B cell (primary cell): ENCODE data around the gene CCNT2. TPM values are rescaled to one million over a fixed set of nuclear protein-coding genes. Genes with fewer than 3 reads are reported as not detected.

Experiments used
- ATAC-seq: fragments of 200-7000 bp; cut with Tn5 transposase; one replicate; pipeline ENCODE4 v1.10.0; 2021; ENCODE audit warnings: low read depth, mild to moderate bottlenecking, moderate number of reproducible peaks, moderate library complexity
- CTCF ChIA-PET: fragments of 350-600 bp; sonication (Branson Sonifier 250); formaldehyde crosslinking; loops from one replicate; lab custom pipeline; 2021; ENCODE audit warnings: antibody characterized with exemption, inconsistent platforms; lab: Charles Lee
- POLR2A ChIA-PET: fragments of 350-600 bp; sonication (Branson Sonifier 250); formaldehyde crosslinking; loops from one replicate; lab custom pipeline; 2021; ENCODE audit warnings: antibody characterized with exemption; lab: Charles Lee
- DNase-seq: peaks from one replicate; pipeline ENCODE4 v3.0.0; 2013
- H2AFZ ChIP-seq: 2 replicates; pipeline ENCODE4 v1.6.1; 2012; ENCODE audit warnings: mild to moderate bottlenecking, low read depth, low read length; ENCODE audit not compliant: insufficient read depth, poor library complexity, severe bottlenecking
- H3K27ac ChIP-seq, 2 donors: 1 replicate in 1 of 2; 2 replicates in 1 of 2; pipeline ENCODE4 v1.5.1; 2012 to 2013; ENCODE audit warnings: low read length in 2 of 2, mild to moderate bottlenecking in 2 of 2, moderate library complexity in 1 of 2
- H3K27me3 ChIP-seq, 4 experiments: fragments of 200-600 bp in 1 of 4; sonication (generic) in 1 of 4; replicated peaks in 1 of 4; 1 replicate in 2 of 4; 2 replicates in 2 of 4; pipeline versions ENCODE4 v1.6.1 to v1.7.0; 2013 to 2016; ENCODE audit warnings: low read length in 3 of 4, mild to moderate bottlenecking in 2 of 4, mixed read lengths in 1 of 4, moderate library complexity in 1 of 4; ENCODE audit not compliant: insufficient read depth in 4 of 4, control insufficient read depth in 3 of 4; ENCODE audit errors: control extremely low read depth in 1 of 4
- H3K36me3 ChIP-seq, 2 experiments: replicated peaks in 1 of 2; 1 replicate in 1 of 2; 2 replicates in 1 of 2; pipeline versions ENCODE4 v1.6.1 to v1.7.1; 2013; ENCODE audit warnings: low read length in 1 of 2; ENCODE audit not compliant: insufficient read depth in 2 of 2, control insufficient read depth in 1 of 2; ENCODE audit errors: control extremely low read depth in 1 of 2, extremely low read depth in 1 of 2
- H3K4me1 ChIP-seq, 2 donors: fragments of 200-600 bp in 1 of 2; sonication (generic) in 1 of 2; 1 replicate in 1 of 2; 2 replicates in 1 of 2; pipeline versions ENCODE4 v1.5.1 to v1.6.1; 2013 to 2017; ENCODE audit warnings: low read length in 2 of 2; ENCODE audit not compliant: control insufficient read depth in 2 of 2, insufficient read depth in 2 of 2
- H3K4me2 ChIP-seq: replicated peaks from 2 replicates; pipeline ENCODE3; 2012; ENCODE audit warnings: mild to moderate bottlenecking, low read depth, low read length; ENCODE audit not compliant: poor library complexity, severe bottlenecking
- H3K4me3 ChIP-seq, 5 experiments: fragments of 200-600 bp in 1 of 5; sonication (generic) in 1 of 5; 1 replicate in 3 of 5; 2 replicates in 2 of 5; pipeline versions ENCODE4 v1.5.1 to v1.7.0; 2011 to 2016; ENCODE audit warnings: low read length in 4 of 5, mild to moderate bottlenecking in 4 of 5, low read depth in 2 of 5, control low read depth in 1 of 5, moderate library complexity in 1 of 5; ENCODE audit not compliant: insufficient read depth in 1 of 5; ENCODE audit errors: control extremely low read depth in 1 of 5, extremely low read depth in 1 of 5
- H3K79me2 ChIP-seq: fragments of 200-600 bp; sonication (generic); one replicate; pipeline ENCODE4 v1.6.0; 2016; ENCODE audit warnings: low read length; ENCODE audit not compliant: control insufficient read depth, insufficient read depth
- H3K9ac ChIP-seq: fragments of 200-600 bp; sonication (generic); 2 replicates; pipeline ENCODE4 v1.6.1; 2017; ENCODE audit warnings: mild to moderate bottlenecking, low read length, moderate library complexity
- H3K9me3 ChIP-seq, 3 donors: one replicate each; pipeline versions ENCODE4 v1.6.1 to v1.7.1; 2013; ENCODE audit warnings: low read length in 2 of 3; ENCODE audit not compliant: control insufficient read depth in 2 of 3, insufficient read depth in 1 of 3; ENCODE audit errors: control extremely low read depth in 1 of 3
- H4K20me1 ChIP-seq: 2 replicates; pipeline ENCODE4 v1.6.0; 2012; ENCODE audit warnings: mild to moderate bottlenecking, low read length; ENCODE audit not compliant: insufficient read depth, control insufficient read depth, poor library complexity, severe bottlenecking
- H3K27ac Mint-ChIP-seq: one replicate; pipeline ENCODE4 v1.8.0; 2021; ENCODE audit warnings: mixed read lengths
- H3K27me3 Mint-ChIP-seq: one replicate; pipeline ENCODE4 v1.8.0; 2021; ENCODE audit warnings: mixed read lengths
- H3K4me1 Mint-ChIP-seq: one replicate; pipeline ENCODE4 v1.8.0; 2021; ENCODE audit warnings: mixed read lengths
- H3K4me3 Mint-ChIP-seq: one replicate; pipeline ENCODE4 v1.8.0; 2021; ENCODE audit warnings: mixed read lengths
- H3K9me3 Mint-ChIP-seq: one replicate; pipeline ENCODE4 v1.8.0; 2022; ENCODE audit warnings: mixed read lengths; ENCODE audit not compliant: insufficient read depth
- CTCF ChIP-seq: fragments of 200-600 bp; IDR thresholded peaks from one replicate; pipeline ENCODE4 v1.8.0; 2022; ENCODE audit warnings: antibody characterized with exemption, mild to moderate bottlenecking
- EZH2 ChIP-seq: IDR thresholded peaks from 2 replicates; pipeline ENCODE4 v1.6.1; 2012; ENCODE audit warnings: borderline replicate concordance, low read depth, mild to moderate bottlenecking, moderate library complexity, low read length; ENCODE audit not compliant: insufficient read depth, poor library complexity, severe bottlenecking
- WGBS: methylation state at CpG from one replicate; pipeline ENCODE4 v1.1.5; 2013; ENCODE audit warnings: missing lambda C conversion rate; ENCODE audit not compliant: insufficient coverage; 5-methylcytosine and 5-hydroxymethylcytosine counted together
- intact Hi-C: fragments of 100-400 bp; cut with micrococcal nuclease; formaldehyde crosslinking; loops from one replicate; pipeline ENCODE4 v1.10.0; 2022
- polyA plus RNA-seq: library from polyadenylated mRNA; depleted of rRNA; stranded (reverse); fragments of >200 nt; gene quantifications from 2 replicates; pipeline ENCODE4 v1.2.3, GENCODE V29; 2012
- total RNA-seq, 2 donors: library from RNA; stranded (reverse); fragments of 120-200 nt in 1 of 2; gene quantifications; 1 replicate in 1 of 2; 2 replicates in 1 of 2; pipeline versions ENCODE4 v1.2.3 to v1.2.4, GENCODE V29; 2013 to 2022

CCNT2 gene
- total and polyA plus RNA-seq, 2 donors (not counting 1 experiment from before 2014, with no cell fraction given) = 17.4 to 86.7 TPM

- Histone ChIP-seq H3K4me2 (peak overlapping the region; percentile 84), H3K79me2 (peaks cover 61% of the 10 kb centered on the region), H4K20me1 (peaks cover 15% of the 10 kb centered on the region), H3K27me3 (no peaks in the 10 kb centered on the region), H3K27ac (peak overlapping the region; percentile 94 to 96), H3K9ac (peak overlapping the region; percentile 94), H3K4me1 (peaks cover 31 to 32% of the 10 kb centered on the region in 2 donors), H3K9me3 (peaks cover 0 to 1% (median 0%) of the 10 kb centered on the region in 3 donors), H3K4me3 (peak overlapping the region; percentile 76 to 98 (median 93)), H2AFZ (peak overlapping the region; percentile 74), H3K36me3 (peaks cover 0 to 10% of the 10 kb centered on the region in 2 experiments)
- ChIA-PET CTCF (interaction anchor here (0.9 to 1.4 kb wide), 4 partner anchors 17 to 467 kb away, joined by 3 to 5 read pairs (median 4); no protein-coding TSS in a partner anchor), POLR2A (interaction anchor here (0.6 to 1.6 kb wide), 5 partner anchors 199 to 838 kb away, joined by 3 to 8 read pairs (median 3); partner anchors contain the start of genes R3HDM1, TMEM163 and ZRANB3)
- H3K9me3 Mint-ChIP-seq = no peaks in the 10 kb centered on the region
- TF ChIP-seq CTCF = peak; percentile 26
- TF ChIP-seq EZH2 = no peak
- H3K27ac Mint-ChIP-seq = peak overlapping the region; percentile 94
- peak overlapping the region; percentile 85 for H3K4me3 Mint-ChIP-seq
- intact Hi-C loops = loop anchor here (1.0 to 5.0 kb wide), 6 partner anchors 25 to 823 kb away; partner anchors contain the start of genes RAB3GAP1 and UBXN4
- H3K27me3 Mint-ChIP-seq = no peaks in the 10 kb centered on the region
- DNase-seq (peak; percentile 95), ATAC-seq (peak; percentile 68)
- peaks cover 44% of the 10 kb centered on the region for H3K4me1 Mint-ChIP-seq
- 2% methylated on average over 19 of the region's 38 CpGs for WGBS
These were observed 615 bp upstream of the CCNT2 start for GRCh38 chr2:134917888-134918525.
